ENCODE data around the gene POLR2H. TPM values are rescaled to one million over a fixed set of nuclear protein-coding genes. Genes with fewer than 3 reads are reported as not detected.

The POLR2H gene
- total RNA-seq, 1 donor from 2014 or later, result 60.5 TPM

GRCh38 chr3:184360929-184361531, 480 bp upstream of the POLR2H start:
- intact Hi-C loops (cut with micrococcal nuclease), result loop anchor here (5.0 kb wide), 4 partner anchors 351 to 724 kb away; partner anchors contain the start of genes KLHL24 and MAGEF1
- ATAC-seq (ENCODE audit: low read depth), result no peak
- H3K9me3 Mint-ChIP-seq, result no peaks in the 10 kb centered on the region
- no peaks in the 10 kb centered on the region for H3K27me3 Mint-ChIP-seq
- H3K36me3 Mint-ChIP-seq (ENCODE audit: low read depth), result peaks cover 16% of the 10 kb centered on the region
- peaks cover 25% of the 10 kb centered on the region for H3K4me1 Mint-ChIP-seq
- CTCF ChIA-PET, result interaction anchor here (1.1 to 1.4 kb wide), 3 partner anchors 10 to 153 kb away, joined by 3 to 4 read pairs (median 3); partner anchors contain the start of gene EEF1AKMT4
- no peak for DNase-seq
- TF ChIP-seq CTCF (IDR thresholded peaks at IDR 0.05), result no peak
- H3K4me3 Mint-ChIP-seq, result peak overlapping the region; percentile 72
- POLR2A ChIA-PET, result interaction anchor here (0.7 to 0.8 kb wide), 2 partner anchors 23 to 46 kb away, joined by 3 read pairs; no protein-coding TSS in a partner anchor
- peak overlapping the region; percentile 19 for H3K27ac Mint-ChIP-seq

GRCh38 chr3:184361932-184362667, 590 bp downstream of the POLR2H start:
- ChIA-PET POLR2A (interaction anchor here (0.6 to 1.3 kb wide), 9 partner anchors 11 to 426 kb away, joined by 3 to 7 read pairs (median 4); partner anchors contain the start of genes ABCF3, DVL3 and EIF2B5), CTCF (interaction anchor here (1.1 kb wide), 1 partner anchor 151 kb away, joined by 4 read pairs; no protein-coding TSS in a partner anchor)
- intact Hi-C loops (cut with micrococcal nuclease), result loop anchor here (1.0 to 5.0 kb wide), 10 partner anchors 63 to 725 kb away; partner anchors contain the start of genes ABCC5, ABCF3, KLHL24 and MAGEF1
- no peaks in the 10 kb centered on the region for H3K27me3 Mint-ChIP-seq
- no peak for TF ChIP-seq CTCF (IDR thresholded peaks at IDR 0.05)
- ATAC-seq (ENCODE audit: low read depth) (peak; percentile 9), DNase-seq (peak; percentile 62)
- H3K36me3 Mint-ChIP-seq (ENCODE audit: low read depth), result peaks cover 25% of the 10 kb centered on the region
- peaks cover 25% of the 10 kb centered on the region for H3K4me1 Mint-ChIP-seq
- peak overlapping the region; percentile 96 for H3K4me3 Mint-ChIP-seq
- H3K9me3 Mint-ChIP-seq, result no peaks in the 10 kb centered on the region
- peak overlapping the region; percentile 90 for H3K27ac Mint-ChIP-seq

GRCh38 chr3:184362668-184363546, 1.4 kb downstream of the POLR2H start:
- ATAC-seq (ENCODE audit: low read depth), result peak; percentile 86
- CTCF ChIA-PET, result interaction anchor here (1.2 to 1.7 kb wide), 2 partner anchors 9 to 151 kb away, joined by 5 to 8 read pairs; no protein-coding TSS in a partner anchor
- Mint-ChIP-seq H3K36me3 (ENCODE audit: low read depth) (peaks cover 32% of the 10 kb centered on the region), H3K27ac (peak overlapping the region; percentile 95), H3K27me3 (no peaks in the 10 kb centered on the region), H3K4me3 (peak overlapping the region; percentile 96), H3K4me1 (peaks cover 25% of the 10 kb centered on the region), H3K9me3 (no peaks in the 10 kb centered on the region)
- POLR2A ChIA-PET, result interaction anchor here (0.5 to 1.3 kb wide), 12 partner anchors 10 to 425 kb away, joined by 3 to 7 read pairs (median 4); partner anchors contain the start of genes ABCF3, DVL3 and EIF2B5
- intact Hi-C loops (cut with micrococcal nuclease), result loop anchor here (1.0 to 5.0 kb wide), 15 partner anchors 9 to 726 kb away; partner anchors contain the start of genes ABCC5, ABCF3, EEF1AKMT4 and EIF4G1
- peak; percentile 93 for DNase-seq
- TF ChIP-seq CTCF (IDR thresholded peaks at IDR 0.05), result no peak

GRCh38 chr3:184366619-184367289, 5.2 kb downstream of the POLR2H start:
- ATAC-seq (ENCODE audit: low read depth) (no peak), DNase-seq (no peak)
- CTCF ChIA-PET, result interaction anchor here (0.5 to 1.1 kb wide), 2 partner anchors 194 to 437 kb away, joined by 3 read pairs; partner anchors contain the start of gene EPHB3
- POLR2A ChIA-PET, result no interaction called here
- no peaks in the 10 kb centered on the region for H3K27me3 Mint-ChIP-seq
- intact Hi-C loops (cut with micrococcal nuclease), result no loop called here
- H3K27ac Mint-ChIP-seq, result no peak overlapping the region
- peaks cover 21% of the 10 kb centered on the region for H3K4me1 Mint-ChIP-seq
- no peak overlapping the region for H3K4me3 Mint-ChIP-seq
- no peak for TF ChIP-seq CTCF (IDR thresholded peaks at IDR 0.05)
- H3K36me3 Mint-ChIP-seq (ENCODE audit: low read depth), result peaks cover 51% of the 10 kb centered on the region
- no peaks in the 10 kb centered on the region for H3K9me3 Mint-ChIP-seq
